KOPT-K1 (cell line): ENCODE data around the gene SPARCL1.

Experiments
- H3K27ac ChIP-seq: fragments of 200-600 bp; sonication (generic); 2 replicates; pipeline ENCODE4 v1.5.1; 2016; ENCODE audit warnings: antibody characterized with exemption, mild to moderate bottlenecking, low read depth, low read length; ENCODE audit not compliant: poor library complexity, severe bottlenecking
- H3K36me3 ChIP-seq: fragments of 200-600 bp; sonication (generic); 2 replicates; pipeline ENCODE4 v1.5.1; 2017; ENCODE audit warnings: antibody characterized with exemption, mild to moderate bottlenecking, low read length, moderate library complexity; ENCODE audit not compliant: insufficient read depth
- H3K9me3 ChIP-seq: fragments of 200-600 bp; sonication (generic); 2 replicates; pipeline ENCODE4 v1.5.1; 2017; ENCODE audit warnings: antibody characterized with exemption, low read length, mild to moderate bottlenecking; ENCODE audit not compliant: insufficient read depth, poor library complexity, severe bottlenecking

Gene SPARCL1

DNA sequence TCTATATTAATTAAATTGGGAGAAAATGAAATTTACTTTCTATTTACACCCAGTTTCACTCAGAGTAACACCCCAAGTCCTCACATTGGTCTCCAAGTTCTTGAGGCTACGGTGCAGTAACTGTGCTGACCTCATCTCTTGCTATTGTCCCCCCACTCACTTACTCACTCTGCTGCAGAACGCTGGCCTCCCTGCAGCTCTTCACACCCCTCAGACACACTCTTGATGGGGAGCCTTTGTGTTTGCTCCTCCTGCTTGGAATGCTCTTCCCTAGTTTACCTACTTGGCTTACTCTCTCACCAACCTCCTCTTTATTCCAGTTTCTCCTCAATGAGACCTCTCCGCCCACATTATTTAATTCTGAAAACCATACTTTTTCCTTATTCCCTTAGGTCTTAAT is 22.2 kb upstream of the SPARCL1 start:
- Histone ChIP-seq H3K27ac (no peak overlapping the region), H3K9me3 (no peaks in the 10 kb centered on the region), H3K36me3 (no peaks in the 10 kb centered on the region)

DNA sequence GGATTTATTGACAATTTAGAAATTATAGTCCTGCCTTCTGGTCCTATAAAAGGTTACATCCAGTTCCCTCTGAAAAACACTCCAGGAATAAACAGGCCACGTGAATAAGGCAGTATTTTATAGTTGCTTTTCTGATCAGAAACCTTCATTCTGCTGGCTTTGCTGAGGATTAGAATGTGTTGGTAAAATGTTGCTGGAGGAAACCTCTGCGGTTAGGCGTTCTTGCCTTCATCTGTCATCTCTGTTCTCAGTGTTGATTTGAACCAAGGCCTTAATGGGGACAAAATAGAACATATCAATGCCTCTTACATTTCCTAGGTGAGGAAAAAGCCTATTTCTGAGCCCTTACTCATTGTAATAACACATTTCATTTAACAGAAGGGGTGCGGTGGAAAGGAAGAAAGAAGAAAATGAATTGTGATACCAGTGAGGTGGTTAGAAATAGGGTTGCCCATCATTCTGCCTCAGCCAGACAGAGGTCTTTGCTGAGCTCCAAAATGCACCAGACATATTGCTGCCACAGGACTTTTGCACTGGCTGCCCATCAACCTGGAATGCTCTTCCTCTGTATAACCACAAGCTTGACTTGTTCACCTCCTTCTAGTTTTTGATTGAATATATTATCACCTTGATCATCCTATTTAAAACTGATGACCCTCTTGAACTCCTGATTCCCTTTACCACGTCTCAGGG is 18.0 kb upstream of the SPARCL1 start:
- H3K36me3 ChIP-seq: no peaks in the 10 kb centered on the region
- H3K27ac ChIP-seq: no peak overlapping the region
- H3K9me3 ChIP-seq: no peaks in the 10 kb centered on the region

DNA sequence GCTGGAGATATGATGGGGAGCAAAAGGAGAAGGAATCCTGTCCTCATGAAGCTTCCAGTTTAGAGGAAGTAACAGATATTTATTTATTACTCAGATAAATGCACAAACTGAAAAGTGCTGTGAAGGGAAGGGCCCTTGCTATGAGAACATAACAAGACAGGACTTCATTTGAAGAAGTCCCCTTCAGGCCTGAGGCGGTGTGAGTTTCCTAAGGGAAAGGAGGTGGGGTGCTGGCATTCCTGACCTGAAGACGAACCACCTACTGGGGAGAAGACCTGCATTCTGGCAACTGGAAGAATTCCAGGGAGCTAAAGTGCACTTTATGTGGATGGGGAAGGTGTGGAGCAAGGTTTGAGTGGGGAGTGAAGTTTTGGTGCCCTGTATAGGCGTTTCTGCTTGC is 15.9 kb upstream of the SPARCL1 start:
- H3K9me3 ChIP-seq: no peaks in the 10 kb centered on the region
- no peak overlapping the region for H3K27ac ChIP-seq
- H3K36me3 ChIP-seq: no peaks in the 10 kb centered on the region

DNA sequence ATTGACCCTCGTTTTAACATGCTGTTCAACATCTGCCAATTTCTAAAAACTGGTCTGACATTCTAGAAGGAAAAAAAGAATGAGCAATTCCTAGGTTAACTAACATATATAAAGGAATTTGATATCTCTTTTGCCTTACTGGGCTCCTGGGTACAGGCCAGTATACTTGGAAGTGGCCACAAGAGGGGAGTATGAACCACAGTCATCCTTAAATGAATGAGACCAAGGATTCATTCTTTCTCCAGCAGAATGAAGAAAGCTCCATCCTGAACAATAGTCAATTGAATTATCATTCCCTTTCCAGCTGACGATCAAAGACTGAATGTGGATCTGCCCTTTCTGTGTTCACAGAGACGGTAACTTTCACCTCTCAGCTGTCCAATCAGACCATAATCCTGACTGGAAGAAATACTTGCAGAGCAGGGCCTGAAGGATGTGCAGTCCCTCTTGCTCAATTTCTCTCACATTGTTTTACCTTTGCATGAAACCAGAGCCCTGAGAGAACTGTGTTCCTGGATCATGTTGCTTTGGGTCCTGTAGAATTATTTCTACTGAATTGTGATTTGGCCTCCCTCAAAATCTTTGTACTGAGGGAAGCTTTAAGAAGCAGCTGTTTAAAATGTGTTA is 14.8 kb upstream of the SPARCL1 start:
- H3K36me3 ChIP-seq: no peaks in the 10 kb centered on the region
- H3K9me3 ChIP-seq: no peaks in the 10 kb centered on the region
- H3K27ac ChIP-seq: no peak overlapping the region

DNA sequence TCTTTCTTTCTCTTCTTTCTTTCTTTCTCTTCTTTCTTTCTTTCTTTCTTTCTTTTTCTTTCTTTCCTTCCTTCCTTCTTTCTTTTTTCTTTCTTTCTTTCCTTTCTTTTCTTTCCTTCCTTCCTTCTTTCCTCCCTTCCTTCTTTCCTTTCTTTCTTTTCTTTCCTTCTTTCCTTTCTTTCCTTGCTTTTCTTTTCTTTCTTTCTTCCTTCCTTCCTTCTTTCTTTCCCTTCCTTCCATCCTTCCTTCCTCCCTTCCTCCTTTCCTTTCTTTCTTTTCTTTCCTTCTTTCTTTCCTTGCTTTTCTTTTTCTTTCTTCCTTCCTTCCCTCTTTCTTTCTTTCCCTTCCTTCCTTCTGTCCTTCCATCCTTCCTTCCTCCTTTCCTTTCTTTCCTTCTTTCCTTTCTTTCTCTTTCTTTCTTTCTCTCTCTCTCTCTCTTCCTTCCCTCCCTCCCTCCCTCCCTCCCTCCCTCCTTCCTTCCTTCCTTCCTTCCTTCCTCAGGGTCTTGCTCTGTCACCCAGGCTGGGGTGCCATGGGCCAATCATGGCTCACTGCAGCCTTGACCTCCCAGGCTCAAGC is 13.6 kb upstream of the SPARCL1 start:
- H3K27ac ChIP-seq: no peak overlapping the region
- no peaks in the 10 kb centered on the region for H3K36me3 ChIP-seq
- no peaks in the 10 kb centered on the region for H3K9me3 ChIP-seq

DNA sequence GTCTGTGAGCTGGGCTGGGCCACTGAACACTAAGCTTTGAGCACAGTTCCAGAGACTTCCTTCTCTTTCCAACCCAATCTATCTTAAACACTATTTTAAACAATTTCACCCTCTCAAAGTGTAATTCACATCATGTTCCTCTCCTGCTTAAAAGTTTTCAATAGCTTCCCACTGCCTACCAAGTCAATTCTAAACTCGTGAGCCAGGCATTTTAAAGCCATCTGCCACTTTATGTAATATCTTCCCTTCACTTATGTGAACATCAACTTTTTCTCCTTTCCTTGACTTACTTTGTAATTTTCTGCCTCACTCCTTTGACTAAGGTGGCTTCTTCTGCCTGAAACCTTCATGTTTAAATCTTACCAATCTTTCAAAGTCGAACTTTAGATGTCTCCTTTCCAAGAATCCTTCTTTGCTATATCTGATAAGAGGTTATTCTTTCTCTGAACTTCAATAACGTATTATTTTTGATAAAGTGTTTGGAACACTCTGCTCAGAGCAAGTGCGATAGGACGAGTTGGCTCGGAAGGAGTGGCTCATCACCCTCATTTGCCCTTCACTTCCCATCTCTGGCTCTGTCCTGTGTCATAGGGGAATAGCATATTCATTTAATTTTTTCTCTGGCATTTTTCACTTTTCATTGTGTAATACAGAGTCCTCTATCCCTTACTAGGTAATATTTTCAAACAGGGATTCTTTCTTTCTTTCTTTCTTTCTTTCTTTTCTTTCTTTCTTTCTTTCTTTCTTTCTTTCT is 13.0 kb upstream of the SPARCL1 start:
- Histone ChIP-seq H3K27ac (no peak overlapping the region), H3K36me3 (no peaks in the 10 kb centered on the region), H3K9me3 (no peaks in the 10 kb centered on the region)

DNA sequence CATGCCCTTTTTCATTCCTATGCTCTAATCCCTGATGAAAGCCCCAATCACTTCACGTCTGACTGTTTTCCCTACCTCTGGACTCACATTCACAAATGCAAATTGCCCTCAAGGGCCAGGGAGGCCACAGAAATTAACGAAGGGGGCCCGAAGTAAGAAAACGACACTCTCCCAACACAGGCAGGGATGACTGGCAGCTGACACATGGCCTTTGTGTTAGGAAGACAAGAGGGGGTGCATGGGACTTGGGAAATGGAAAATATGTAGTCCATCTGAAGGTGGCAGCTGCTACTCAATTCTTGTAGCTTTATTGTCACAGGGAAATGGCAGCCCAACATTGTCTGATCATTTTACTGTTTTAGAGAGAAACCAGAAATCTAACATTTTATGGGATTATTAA is 12.3 kb upstream of the SPARCL1 start:
- no peaks in the 10 kb centered on the region for H3K36me3 ChIP-seq
- H3K27ac ChIP-seq: no peak overlapping the region
- no peaks in the 10 kb centered on the region for H3K9me3 ChIP-seq

DNA sequence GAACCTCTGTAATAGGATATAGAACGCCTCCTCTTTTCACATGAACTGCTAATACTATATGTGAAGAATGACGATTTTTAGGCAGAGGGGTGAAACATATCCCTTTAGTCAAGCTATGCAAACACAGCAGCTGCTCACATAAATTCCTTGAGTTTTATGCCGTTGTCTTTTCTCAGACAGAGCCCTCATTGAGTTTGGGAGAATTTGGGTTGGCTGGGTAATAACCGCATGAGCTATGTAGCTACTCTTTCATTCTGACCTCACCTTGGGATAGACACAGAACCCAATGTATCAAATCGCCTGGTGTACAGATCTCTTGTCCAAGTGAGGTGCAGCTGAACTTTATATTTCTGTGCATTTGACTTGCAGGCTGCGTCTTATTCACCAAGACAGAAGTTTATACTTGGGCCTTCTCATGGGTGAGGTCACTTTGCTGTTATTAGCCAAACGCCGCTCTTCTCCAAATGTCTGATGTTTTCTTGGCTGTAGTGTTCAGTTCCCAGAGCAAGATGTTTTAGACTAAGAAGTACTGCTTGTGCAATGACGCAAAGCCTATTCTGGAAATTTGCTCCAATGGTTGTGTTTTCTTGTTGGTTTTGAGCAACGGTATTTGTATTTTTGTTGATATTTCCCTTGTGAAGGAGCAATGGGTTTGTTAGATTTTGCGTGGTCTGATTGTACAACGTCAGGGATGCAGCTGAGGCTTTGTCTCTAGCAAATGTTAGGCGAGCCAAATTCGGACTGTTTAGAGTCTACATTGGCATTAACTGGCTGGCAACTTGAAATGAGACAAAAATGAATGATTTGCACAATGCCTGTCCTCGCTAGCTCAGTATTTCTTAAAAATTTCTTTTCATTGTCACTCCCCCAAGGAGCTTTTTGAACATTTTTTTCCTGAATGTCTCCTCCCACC is 11.2 kb upstream of the SPARCL1 start:
- Histone ChIP-seq H3K27ac (no peak overlapping the region), H3K36me3 (no peaks in the 10 kb centered on the region)

DNA sequence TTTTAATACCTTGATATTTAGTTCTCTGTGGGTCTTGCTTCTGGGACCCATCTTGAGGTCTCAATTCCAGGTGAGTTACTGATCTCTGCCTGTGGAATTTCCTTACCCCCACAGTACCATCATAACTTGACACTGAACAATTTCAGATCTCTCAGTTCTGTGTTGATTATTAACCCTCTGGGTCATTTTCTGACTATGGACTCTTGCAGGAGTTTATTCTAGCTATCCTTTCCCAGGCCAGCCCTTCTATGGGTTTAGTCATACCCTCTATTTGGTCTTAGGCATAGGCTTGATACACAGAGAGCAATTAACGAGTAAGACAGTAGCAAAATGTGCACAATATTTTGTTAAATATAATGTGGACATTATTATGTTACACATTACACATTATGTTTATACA is 3.7 kb upstream of the SPARCL1 start:
- Histone ChIP-seq H3K36me3 (no peaks in the 10 kb centered on the region), H3K27ac (no peak overlapping the region), H3K9me3 (no peaks in the 10 kb centered on the region)

More for the DNA sequence above, 11.2 kb upstream of the SPARCL1 start:
- H3K9me3 ChIP-seq: no peaks in the 10 kb centered on the region

DNA sequence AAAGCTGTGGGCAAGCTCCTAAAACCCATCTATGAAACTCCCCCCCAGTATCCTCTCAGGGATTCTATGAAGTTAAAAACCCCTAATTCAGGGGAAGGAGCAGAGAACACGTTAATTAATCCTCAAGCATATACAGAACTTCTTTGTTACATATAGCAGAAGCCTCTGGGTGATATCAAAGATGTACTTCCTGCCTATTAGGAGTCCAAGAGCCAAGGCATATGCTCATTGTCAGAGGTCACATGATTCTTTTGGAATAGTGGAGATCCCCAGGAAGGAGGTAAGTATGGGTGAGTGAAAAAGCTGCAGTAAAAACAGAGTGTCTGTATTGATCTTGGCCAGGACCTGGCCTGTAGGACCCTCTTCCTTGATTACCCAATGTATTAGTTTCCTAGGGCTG is 2.9 kb upstream of the SPARCL1 start:
- Histone ChIP-seq H3K9me3 (no peaks in the 10 kb centered on the region), H3K36me3 (no peaks in the 10 kb centered on the region), H3K27ac (no peak overlapping the region)

DNA sequence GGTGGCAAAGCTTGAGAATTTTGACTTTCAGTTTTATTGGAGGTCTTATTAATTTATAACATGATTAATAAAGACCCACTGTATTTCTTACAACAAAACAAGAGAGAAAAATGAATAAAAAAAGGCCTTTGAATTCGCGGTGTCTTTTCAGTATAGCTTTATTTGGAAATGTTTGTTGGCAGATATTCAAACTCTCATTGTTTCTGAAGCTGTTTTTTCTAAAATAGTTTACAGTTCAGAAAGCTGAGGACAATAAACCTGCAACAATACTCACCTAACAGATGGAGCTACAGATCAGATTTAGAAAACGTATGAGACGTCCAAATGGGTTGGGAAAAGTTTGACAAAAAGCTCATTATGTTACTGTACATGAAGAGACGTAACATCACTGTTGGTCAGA is 2.4 kb upstream of the SPARCL1 start:
- no peak overlapping the region for H3K27ac ChIP-seq
- no peaks in the 10 kb centered on the region for H3K9me3 ChIP-seq
- H3K36me3 ChIP-seq: no peaks in the 10 kb centered on the region

DNA sequence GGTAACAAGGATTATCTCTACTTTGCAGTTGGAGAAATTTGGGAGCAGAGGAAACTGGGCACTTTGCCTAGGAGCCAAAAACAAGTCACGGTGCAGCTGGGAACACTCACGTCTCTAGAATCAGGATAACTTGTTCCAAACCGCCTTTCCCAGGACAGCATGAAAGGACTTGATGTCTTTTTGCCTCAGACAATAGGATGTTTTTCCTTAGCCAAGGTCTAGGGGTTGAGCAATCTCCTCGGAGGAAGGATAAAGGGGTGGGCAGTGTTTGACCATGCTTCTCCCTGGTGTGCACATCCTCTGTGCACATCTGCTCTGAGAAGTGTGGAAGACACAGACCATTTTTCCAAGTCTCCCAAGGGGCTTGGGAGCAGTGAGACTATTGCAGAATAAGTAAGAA is 1.7 kb upstream of the SPARCL1 start:
- Histone ChIP-seq H3K9me3 (no peaks in the 10 kb centered on the region), H3K36me3 (no peaks in the 10 kb centered on the region), H3K27ac (no peak overlapping the region)

DNA sequence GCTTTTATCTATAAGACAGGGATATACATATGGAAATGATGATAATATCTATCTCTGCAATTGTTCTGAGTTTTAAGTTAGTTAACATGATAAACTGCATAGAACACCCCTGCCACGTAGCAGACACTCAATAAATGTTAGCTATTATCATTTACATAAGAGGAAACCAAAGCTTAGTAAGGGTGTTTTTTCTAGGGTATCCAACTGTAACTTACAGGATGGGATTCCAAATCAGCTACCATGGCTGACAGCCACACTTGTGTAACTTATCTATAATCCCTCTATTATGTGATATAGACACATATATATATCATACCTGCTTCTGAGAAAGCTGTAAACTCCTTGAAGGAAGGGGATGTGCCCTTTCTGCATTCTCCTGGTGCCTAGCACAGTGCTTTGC is 1.1 kb upstream of the SPARCL1 start:
- no peaks in the 10 kb centered on the region for H3K36me3 ChIP-seq
- no peaks in the 10 kb centered on the region for H3K9me3 ChIP-seq
- no peak overlapping the region for H3K27ac ChIP-seq

DNA sequence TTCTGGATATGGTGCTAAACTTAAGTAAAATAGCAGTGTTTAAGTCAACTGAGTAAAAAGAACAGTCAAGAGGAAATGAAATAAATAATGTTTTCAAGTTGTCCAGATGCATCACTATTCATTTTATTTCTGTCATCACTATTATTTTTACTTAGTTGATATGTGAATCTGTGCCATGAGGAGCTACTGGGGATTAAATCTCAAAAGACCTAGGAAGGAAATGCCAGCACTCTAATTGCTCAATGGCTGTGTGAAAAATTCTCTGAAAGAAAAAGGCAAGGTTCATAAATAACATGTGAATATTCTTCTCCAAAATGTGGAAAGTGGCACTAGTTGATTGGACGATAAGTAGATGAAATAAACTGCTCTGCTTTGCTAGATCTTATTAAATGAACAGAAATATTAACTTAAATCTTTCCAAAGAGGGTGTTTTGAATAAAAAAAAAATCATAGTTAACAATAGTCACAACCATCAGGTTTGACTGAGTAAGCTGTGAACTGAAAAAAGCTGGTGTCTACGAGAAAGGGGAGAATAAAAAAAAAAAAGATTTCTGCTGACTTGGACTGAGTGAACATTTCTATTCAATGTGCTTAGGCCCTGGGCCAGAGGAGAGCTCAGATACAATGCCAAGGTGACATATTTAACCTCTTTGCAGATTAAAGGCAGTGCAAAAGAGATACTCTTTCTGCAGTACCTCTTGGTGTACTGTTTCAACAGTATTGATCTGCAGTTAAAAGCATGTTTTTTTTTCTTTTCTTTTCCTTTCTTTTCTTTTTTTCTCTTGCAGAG is 1.6 kb downstream of the SPARCL1 start:
- H3K27ac ChIP-seq: no peak overlapping the region
- H3K36me3 ChIP-seq: no peaks in the 10 kb centered on the region
- H3K9me3 ChIP-seq: peaks cover 15% of the 10 kb centered on the region
